PC-3 (cell line): ENCODE data around the gene STYXL2.

ENCODE experiments used
- EZH2 ChIP-seq: fragments of 300-600 bp; sonication (generic); IDR thresholded peaks from one replicate; pipeline ENCODE4 v1.6.1; 2017; ENCODE audit warnings: antibody characterized with exemption, mild to moderate bottlenecking, low read length; ENCODE audit not compliant: unreplicated experiment
- EZH2phosphoT487 ChIP-seq: fragments of 300-600 bp; sonication (generic); IDR thresholded peaks from 2 replicates; pipeline ENCODE4 v1.6.1; 2018; ENCODE audit warnings: mild to moderate bottlenecking, antibody characterized with exemption, low read length, borderline replicate concordance
- TF ChIP-seq, protein P1 (sequence below): fragments of 300-600 bp; sonication (generic); conservative IDR thresholded peaks from 2 replicates; pipeline ENCODE4 v1.5.1; 2017; ENCODE audit warnings: antibody characterized with exemption, low read depth, mild to moderate bottlenecking, low read length

GRCh38 chr1:167121375-167122120, 27.7 kb downstream of the STYXL2 start:
- TF ChIP-seq, protein P1, sequence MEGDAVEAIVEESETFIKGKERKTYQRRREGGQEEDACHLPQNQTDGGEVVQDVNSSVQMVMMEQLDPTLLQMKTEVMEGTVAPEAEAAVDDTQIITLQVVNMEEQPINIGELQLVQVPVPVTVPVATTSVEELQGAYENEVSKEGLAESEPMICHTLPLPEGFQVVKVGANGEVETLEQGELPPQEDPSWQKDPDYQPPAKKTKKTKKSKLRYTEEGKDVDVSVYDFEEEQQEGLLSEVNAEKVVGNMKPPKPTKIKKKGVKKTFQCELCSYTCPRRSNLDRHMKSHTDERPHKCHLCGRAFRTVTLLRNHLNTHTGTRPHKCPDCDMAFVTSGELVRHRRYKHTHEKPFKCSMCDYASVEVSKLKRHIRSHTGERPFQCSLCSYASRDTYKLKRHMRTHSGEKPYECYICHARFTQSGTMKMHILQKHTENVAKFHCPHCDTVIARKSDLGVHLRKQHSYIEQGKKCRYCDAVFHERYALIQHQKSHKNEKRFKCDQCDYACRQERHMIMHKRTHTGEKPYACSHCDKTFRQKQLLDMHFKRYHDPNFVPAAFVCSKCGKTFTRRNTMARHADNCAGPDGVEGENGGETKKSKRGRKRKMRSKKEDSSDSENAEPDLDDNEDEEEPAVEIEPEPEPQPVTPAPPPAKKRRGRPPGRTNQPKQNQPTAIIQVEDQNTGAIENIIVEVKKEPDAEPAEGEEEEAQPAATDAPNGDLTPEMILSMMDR = no peak
- no peak for TF ChIP-seq EZH2phosphoT487
- no peak for TF ChIP-seq EZH2
